Stomach (tissue), 9 donors: Measurements from ENCODE around the gene ECHDC3. TPM values are rescaled to one million over a fixed set of nuclear protein-coding genes. Genes with fewer than 3 reads are reported as not detected.
A peak's percentile ranks its signal among the peaks of the same experiment; 100 is the strongest.
"Not testable (repeated sequence)": the region's sequence is repeated elsewhere in the genome, so short reads cannot be mapped to it uniquely, and the experiment has no call there.

Experiments used
- DNase-seq, 2 donors: peaks; one replicate each; pipeline versions ENCODE4 v3.0.0 to v3.0.0-alpha.2; 2013 to 2019
- H3K27ac ChIP-seq, 5 donors: fragments of 200-600 bp in 4 of 5; sonication (generic) in 4 of 5; one replicate each; pipeline ENCODE4 v1.5.1; 2013 to 2019; ENCODE audit warnings: mild to moderate bottlenecking in 1 of 5, moderate library complexity in 1 of 5
- H3K27me3 ChIP-seq, 3 donors: fragments of 200-600 bp; sonication (generic); one replicate each; pipeline ENCODE4 v1.5.1; 2017 to 2019; ENCODE audit warnings: mixed run types in 1 of 3
- H3K36me3 ChIP-seq, 4 donors: fragments of 200-600 bp; sonication (generic); 1 replicate in 3 of 4; 2 replicates in 1 of 4; pipeline ENCODE4 v1.5.1; 2016 to 2019
- H3K4me1 ChIP-seq, 4 donors: fragments of 200-600 bp; sonication (generic); one replicate each; pipeline ENCODE4 v1.5.1; 2016 to 2019
- H3K4me3 ChIP-seq, 4 donors: fragments of 200-600 bp; sonication (generic) in 3 of 4; one replicate each; pipeline ENCODE4 v1.5.1; 2016 to 2019; ENCODE audit warnings: mild to moderate bottlenecking in 1 of 4
- H3K9me3 ChIP-seq, 4 donors: fragments of 200-600 bp; sonication (generic); one replicate each; pipeline ENCODE4 v1.5.1; 2016 to 2019
- CTCF ChIP-seq, 7 experiments: fragments of 450-650 bp in 4 of 7; fragments of 200-600 bp in 3 of 7; sonication (generic) in 3 of 7; IDR thresholded peaks; one replicate each; pipeline ENCODE4 v1.5.1; 2016 to 2019; ENCODE audit warnings: antibody characterized with exemption in 7 of 7, control low read depth in 2 of 7, mild to moderate bottlenecking in 1 of 7
- EP300 ChIP-seq: sonication (generic); formaldehyde crosslinking; IDR thresholded peaks from one replicate; pipeline ENCODE4 v1.6.1; 2017; ENCODE audit warnings: antibody characterized with exemption
- POLR2A ChIP-seq, 4 donors: fragments of 450-650 bp; IDR thresholded peaks; one replicate each; pipeline ENCODE4 v1.6.1; 2016; ENCODE audit warnings: antibody characterized with exemption in 4 of 4, control low read depth in 2 of 4, mild to moderate bottlenecking in 1 of 4, moderate library complexity in 1 of 4
- POLR2AphosphoS5 ChIP-seq, 3 donors: sonication (generic); formaldehyde crosslinking; IDR thresholded peaks; one replicate each; pipeline ENCODE4 v1.6.1; 2016; ENCODE audit warnings: antibody characterized with exemption in 3 of 3
- WGBS, 5 donors: extraction: QIAGEN DNeasy Blood & Tissue Kit in 3 of 5; methylation state at CpG; one replicate each; pipeline versions ENCODE4 v1.1.5 to v1.1.7; 2013 to 2018; 5-methylcytosine and 5-hydroxymethylcytosine counted together
- intact Hi-C: fragments of 100-400 bp; cut with DNase I; formaldehyde crosslinking; loops from one replicate; pipeline ENCODE4 v1.15.1; 2023; ENCODE audit warnings: low total_unique reads
- polyA plus RNA-seq, 3 donors: library from polyadenylated mRNA; stranded (reverse); fragments of 200-250 nt; gene quantifications; one replicate each; pipeline ENCODE4 v1.2.3, GENCODE V29; 2013
- total RNA-seq, 5 donors: library from RNA; depleted of rRNA; stranded (reverse); fragments of >200 nt; gene quantifications; one replicate each; pipeline versions ENCODE4 v1.1.0 to v1.2.3, GENCODE V29; 2014 to 2016
- donor health status: healthy with polysubstance abuse.
- donor health status: Bipolar disorder and iron deficiency.
- donor health status: healthy.

ECHDC3 gene
- total and polyA plus RNA-seq, 8 donors: 0.58 to 70.6 (median 30.7) TPM

GRCh38 chr10:11728353-11728752 is 13.8 kb upstream of the ECHDC3 start:
- intact Hi-C loops: no loop called here
- H3K4me1 ChIP-seq: peaks cover 0 to 12% (median 3%) of the 10 kb centered on the region in 4 donors
- no peak overlapping the region for H3K4me3 ChIP-seq
- no peaks in the 10 kb centered on the region for H3K36me3 ChIP-seq
- no peak overlapping the region for H3K27ac ChIP-seq
- no peak for TF ChIP-seq EP300
- H3K27me3 ChIP-seq: no peaks in the 10 kb centered on the region
- WGBS, 5 donors: 92 to 98% (median 95%) methylated on average over 7 of the region's 7 CpGs
- peaks cover 0 to 5% (median 0%) of the 10 kb centered on the region in 4 donors for H3K9me3 ChIP-seq
- no peak for DNase-seq

- Histone ChIP-seq H3K36me3 (no peaks in the 10 kb centered on the region), H3K27me3 (no peaks in the 10 kb centered on the region), H3K27ac (no peak overlapping the region), H3K9me3 (peaks cover 0 to 5% (median 0%) of the 10 kb centered on the region in 4 donors), H3K4me1 (peaks cover 0 to 12% (median 3%) of the 10 kb centered on the region in 4 donors), H3K4me3 (no peak overlapping the region)
- no peak for TF ChIP-seq POLR2A (IDR thresholded peaks at IDR 0.05)
- no peak for TF ChIP-seq POLR2AphosphoS5 (IDR thresholded peaks at IDR 0.05)
- TF ChIP-seq CTCF (IDR thresholded peaks at IDR 0.05): no peak
- no peak for TF ChIP-seq EP300
- DNase-seq: no peak
- WGBS, 5 donors: 59 to 88% (median 73%) methylated on average over 1 to 3 of the region's 3 CpGs; no CpG with 5 or more reads in 1 of the 5 donors
- intact Hi-C loops: no loop called here
These were observed 12.3 kb upstream of the ECHDC3 start for GRCh38 chr10:11729790-11730315.

- Histone ChIP-seq H3K4me1 (peaks cover 0 to 4% (median 0%) of the 10 kb centered on the region in 4 donors), H3K27ac (no peak overlapping the region), H3K27me3 (no peaks in the 10 kb centered on the region), H3K4me3 (no peak overlapping the region), H3K9me3 (peaks cover 0 to 5% (median 0%) of the 10 kb centered on the region in 4 donors), H3K36me3 (no peaks in the 10 kb centered on the region)
- intact Hi-C loops: no loop called here
- DNase-seq: no peak
- no peak for TF ChIP-seq POLR2AphosphoS5 (IDR thresholded peaks at IDR 0.05)
- TF ChIP-seq POLR2A (IDR thresholded peaks at IDR 0.05): no peak
- no peak for TF ChIP-seq CTCF (IDR thresholded peaks at IDR 0.05)
- TF ChIP-seq EP300: no peak
- 93 to 98% (median 98%) methylated on average over 2 to 5 of the region's 5 CpGs for WGBS, 5 donors
These were observed 11.4 kb upstream of the ECHDC3 start for GRCh38 chr10:11730779-11731178.

- intact Hi-C loops, DNase-seq, H3K36me3 ChIP-seq, H3K27ac ChIP-seq, H3K9me3 ChIP-seq, H3K4me1 ChIP-seq, H3K27me3 ChIP-seq: not testable (repeated sequence)
- peak overlapping the region in 1 of 4 donors; percentile 34 for H3K4me3 ChIP-seq
- no CpG with 5 or more reads among the region's 15 CpGs for WGBS, 5 donors
These were observed 5.4 kb upstream of the ECHDC3 start for GRCh38 chr10:11736767-11737166.

- Histone ChIP-seq H3K4me3 (peak overlapping the region in 1 of 4 donors; percentile 34), H3K27ac (peak overlapping the region in 1 of 5 donors; percentile 57)
- WGBS, 5 donors: 47 to 76% (median 71%) methylated on average over 18 to 27 of the region's 27 CpGs
- H3K4me1 ChIP-seq, H3K36me3 ChIP-seq, intact Hi-C loops, H3K27me3 ChIP-seq, DNase-seq, H3K9me3 ChIP-seq: not testable (repeated sequence)
These were observed 4.7 kb upstream of the ECHDC3 start for GRCh38 chr10:11737258-11738032.

- no peak overlapping the region for H3K27ac ChIP-seq
- no peak for DNase-seq
- no peaks in the 10 kb centered on the region for H3K9me3 ChIP-seq
- no peaks in the 10 kb centered on the region for H3K36me3 ChIP-seq
- H3K4me1 ChIP-seq: peaks cover 0 to 30% (median 23%) of the 10 kb centered on the region in 4 donors
- peaks cover 0 to 3% (median 0%) of the 10 kb centered on the region in 3 donors for H3K27me3 ChIP-seq
- intact Hi-C loops: no loop called here
- WGBS, 5 donors: 91 to 93% (median 92%) methylated on average over 11 of the region's 11 CpGs
- H3K4me3 ChIP-seq: no peak overlapping the region
- TF ChIP-seq CTCF (IDR thresholded peaks at IDR 0.05) (no peak), POLR2A (IDR thresholded peaks at IDR 0.05) (no peak), EP300 (no peak), POLR2AphosphoS5 (IDR thresholded peaks at IDR 0.05) (no peak)
These were observed 1.3 kb upstream of the ECHDC3 start for GRCh38 chr10:11740907-11741306.
